Cardiac fibroblast (primary cell): ENCODE measurements around the gene MARK4.

ENCODE experiments used
- DNase-seq, 2 donors: peaks; one replicate each; pipeline versions ENCODE4 v3.0.0 to v3.0.0-alpha.2; 2010; ENCODE audit warnings: low read depth in 2 of 2
- H3K4me3 ChIP-seq, 2 donors: replicated peaks in 1 of 2; 1 replicate in 1 of 2; 2 replicates in 1 of 2; pipeline ENCODE4 v1.5.1; 2011; ENCODE audit warnings: low read depth in 2 of 2, low read length in 2 of 2, mild to moderate bottlenecking in 2 of 2, moderate library complexity in 1 of 2
- CTCF ChIP-seq: IDR thresholded peaks from one replicate; pipeline ENCODE4 v1.5.1; 2011; ENCODE audit warnings: low read depth, mild to moderate bottlenecking, low read length, inconsistent platforms

Gene MARK4

DNA sequence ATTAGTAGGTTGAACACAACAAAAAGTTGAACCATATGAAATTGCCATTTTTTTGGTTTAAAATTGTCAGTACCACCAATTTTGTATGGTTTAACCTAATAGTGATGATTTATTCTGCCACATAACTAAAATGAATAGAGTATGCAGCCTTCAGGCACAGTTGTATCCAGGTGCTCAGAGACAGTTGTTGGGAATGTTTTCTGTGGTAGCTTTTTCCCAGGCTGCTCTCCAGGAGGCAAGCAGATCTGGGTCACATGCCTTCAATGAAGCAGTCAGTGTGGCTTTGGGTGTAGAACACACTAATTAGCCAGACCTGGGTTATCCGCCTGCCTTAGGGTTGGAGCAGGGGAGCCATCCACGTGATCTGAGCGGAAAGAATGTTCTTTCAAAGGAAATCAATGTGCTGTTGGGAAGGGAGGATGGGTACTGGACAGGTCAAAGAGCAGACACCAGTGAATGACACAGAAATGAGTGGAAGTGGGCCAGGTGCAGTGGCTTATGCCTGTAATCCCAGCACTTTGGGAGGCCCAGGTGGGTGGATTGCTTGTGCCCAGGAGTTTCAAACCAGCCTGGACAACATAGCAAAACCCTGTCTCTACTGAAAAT lies 28.6 kb downstream of the MARK4 start:
- TF ChIP-seq CTCF: no peak
- DNase-seq: no peak
- H3K4me3 ChIP-seq: no peak overlapping the region

DNA sequence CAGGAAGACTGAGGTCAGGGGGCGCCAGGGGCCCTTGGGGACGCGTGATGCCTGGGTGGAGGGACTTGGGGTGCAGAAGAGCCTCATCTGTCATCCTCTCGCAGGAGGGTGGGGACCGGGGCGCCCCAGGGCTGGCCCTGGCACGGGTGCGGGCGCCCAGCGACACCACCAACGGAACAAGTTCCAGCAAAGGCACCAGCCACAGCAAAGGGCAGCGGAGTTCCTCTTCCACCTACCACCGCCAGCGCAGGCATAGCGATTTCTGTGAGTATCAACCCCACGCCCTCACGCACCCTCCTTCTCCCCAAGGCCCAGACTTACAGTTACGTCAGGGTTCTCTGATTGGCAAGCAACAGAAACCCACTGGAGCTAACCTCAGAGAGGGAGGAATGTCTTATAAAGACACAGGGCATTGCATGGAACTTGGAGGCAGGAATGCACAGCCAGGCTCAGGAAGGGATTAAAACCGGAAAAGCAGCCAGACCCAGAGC lies 29.4 kb downstream of the MARK4 start:
- no peak for TF ChIP-seq CTCF
- no peak for DNase-seq
- H3K4me3 ChIP-seq: no peak overlapping the region

DNA sequence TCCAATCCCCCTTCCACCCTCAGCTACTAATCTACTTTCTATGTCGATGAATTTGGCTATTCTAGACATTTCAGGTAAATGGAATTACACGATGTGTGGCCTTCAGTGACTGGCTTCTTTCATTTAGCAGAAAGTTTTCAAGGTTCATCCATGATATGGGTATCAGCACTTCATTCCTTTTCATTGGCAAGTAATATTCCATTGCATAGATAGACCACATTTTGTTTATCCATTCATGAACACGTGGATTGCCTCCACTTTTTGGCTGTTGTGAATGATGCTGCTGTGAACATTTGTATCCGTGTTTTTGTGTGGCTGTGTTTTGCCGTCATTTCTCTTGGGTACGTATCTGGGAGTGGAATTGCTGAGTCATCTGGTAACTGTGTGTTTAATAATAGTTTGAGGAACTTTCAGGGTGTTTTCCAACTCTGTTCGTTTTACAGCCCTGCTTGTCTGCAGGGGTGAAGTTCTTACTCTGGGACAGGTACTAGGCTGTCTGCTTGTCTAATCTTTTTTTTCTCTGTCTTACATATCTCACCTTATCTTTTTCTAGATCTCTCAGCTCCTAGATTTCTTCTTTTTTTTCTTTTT lies 32.5 kb downstream of the MARK4 start:
- TF ChIP-seq CTCF: no peak
- peak in 1 of 2 donors; percentile 52 for DNase-seq
- H3K4me3 ChIP-seq: no peak overlapping the region

DNA sequence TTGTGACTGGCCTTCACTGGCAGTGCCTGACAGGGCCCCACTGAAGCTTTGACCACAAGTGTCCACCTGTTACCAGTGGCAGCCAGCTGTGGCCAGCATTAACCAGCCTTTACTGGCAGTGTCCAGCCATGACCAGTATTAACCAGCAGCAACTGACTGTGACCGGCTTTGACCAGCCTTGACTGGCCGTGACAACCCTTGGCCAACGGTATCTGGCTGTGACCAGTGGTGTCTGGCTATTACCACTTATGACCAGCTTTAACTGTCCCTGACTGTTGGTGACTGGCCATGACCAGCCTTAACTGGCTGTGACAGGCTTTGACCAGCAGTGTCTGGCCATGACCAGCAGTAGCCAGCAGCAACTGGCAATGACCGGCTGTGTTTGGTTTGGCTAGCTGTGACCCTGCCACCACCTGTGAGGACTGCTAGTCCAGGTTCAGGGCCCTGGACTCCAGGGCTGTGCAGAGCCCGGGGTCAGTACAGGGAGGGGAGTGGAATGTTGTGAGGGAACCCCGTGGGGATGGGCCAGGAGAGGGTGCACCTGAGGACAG lies 39.4 kb downstream of the MARK4 start:
- H3K4me3 ChIP-seq: no peak overlapping the region
- TF ChIP-seq CTCF: no peak
- DNase-seq: no peak

DNA sequence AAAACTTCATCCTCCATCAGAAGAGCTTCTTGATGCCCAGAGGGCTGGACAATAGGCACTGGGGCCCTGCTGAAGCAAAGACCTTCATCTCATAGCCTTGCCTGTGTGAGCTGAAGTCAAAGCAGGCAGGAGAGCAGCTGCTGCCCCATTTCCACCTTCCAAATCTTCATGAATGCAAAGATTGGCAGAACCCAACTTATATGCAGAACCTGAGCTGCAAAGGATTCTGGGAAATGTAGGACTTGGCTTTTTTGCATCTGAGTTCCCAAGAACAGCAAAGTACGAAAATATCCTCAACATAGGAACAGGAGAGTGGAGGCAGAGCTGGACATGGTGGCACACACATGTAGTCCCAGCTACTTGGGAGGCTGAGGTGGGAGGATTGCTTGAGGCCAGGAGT lies 40.8 kb downstream of the MARK4 start:
- H3K4me3 ChIP-seq: no peak overlapping the region
- no peak for DNase-seq
- no peak for TF ChIP-seq CTCF

GRCh38 chr19:45293682-45294081 lies 42.6 kb downstream of the MARK4 start:
- no peak for DNase-seq
- no peak overlapping the region for H3K4me3 ChIP-seq
- TF ChIP-seq CTCF: no peak
